Measurements from ENCODE around the gene DCLRE1A. TPM values are rescaled to one million over a fixed set of nuclear protein-coding genes. Genes with fewer than 3 reads are reported as not detected.

Gene DCLRE1A
- total and polyA plus RNA-seq, 2 donors (not counting 1 experiment from before 2014, with no cell fraction given) = 1.4 to 2.4 TPM

DNA sequence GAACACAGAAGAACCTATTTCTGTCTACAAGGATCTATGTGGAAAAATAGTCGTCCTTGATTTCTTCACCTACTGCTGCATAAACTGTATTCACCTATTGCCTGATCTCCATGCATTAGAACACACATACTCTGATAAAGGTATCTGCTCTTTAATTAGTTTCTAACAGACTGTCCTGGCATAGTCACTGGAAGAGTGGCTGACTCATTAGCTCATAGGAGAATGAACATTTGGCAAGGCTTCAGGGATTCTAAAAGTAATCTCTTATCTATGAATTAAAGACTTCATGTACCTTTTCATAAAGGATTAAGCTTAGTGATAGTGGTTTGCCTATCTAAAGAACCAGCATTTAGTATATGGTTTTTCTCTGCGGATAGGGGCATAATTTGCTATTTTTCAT is 4.7 kb upstream of the DCLRE1A start:
- H3K4me1 Mint-ChIP-seq = peaks cover 46% of the 10 kb centered on the region
- Histone ChIP-seq H3K9ac (ENCODE audit: low read length) (no peak overlapping the region), H3K36me3 (replicated peaks in 1 of 2; ENCODE audit: control extremely low read depth in 1 of 2, control insufficient read depth in 1 of 2, extremely low read depth in 1 of 2, insufficient read depth in 2 of 2, low read length in 1 of 2) (peaks cover 10 to 18% of the 10 kb centered on the region in 2 experiments), H3K4me1 (ENCODE audit: control insufficient read depth in 2 of 2, insufficient read depth in 2 of 2, low read length in 2 of 2) (peaks cover 19 to 36% of the 10 kb centered on the region in 2 donors), H3K9me3 (ENCODE audit: control extremely low read depth in 1 of 3, control insufficient read depth in 2 of 3, insufficient read depth in 1 of 3, low read length in 2 of 3) (no peaks in the 10 kb centered on the region), H3K4me3 (ENCODE audit: control extremely low read depth in 1 of 5, extremely low read depth in 1 of 5, insufficient read depth in 1 of 5, low read depth in 2 of 5, low read length in 4 of 5) (no peak overlapping the region), H2AFZ (ENCODE audit: insufficient read depth, low read depth, low read length, poor library complexity, severe bottlenecking) (no peak overlapping the region), H3K27me3 (replicated peaks in 1 of 4; ENCODE audit: control extremely low read depth in 1 of 4, control insufficient read depth in 3 of 4, insufficient read depth in 4 of 4, low read length in 3 of 4) (no peaks in the 10 kb centered on the region), H3K27ac (ENCODE audit: low read length in 2 of 2) (peak overlapping the region in 1 of 2 donors; percentile 21), H4K20me1 (ENCODE audit: control insufficient read depth, insufficient read depth, low read length, poor library complexity, severe bottlenecking) (no peaks in the 10 kb centered on the region), H3K4me2 (replicated peaks; ENCODE audit: low read depth, low read length, poor library complexity, severe bottlenecking) (no peak overlapping the region), H3K79me2 (ENCODE audit: control insufficient read depth, insufficient read depth, low read length) (peaks cover 64% of the 10 kb centered on the region)
- POLR2A ChIA-PET = no interaction called here
- ATAC-seq (ENCODE audit: low read depth) (no peak), DNase-seq (no peak)
- no CpG with 5 or more reads among the region's 2 CpGs for WGBS (ENCODE audit: insufficient coverage)
- no peak overlapping the region for H3K27ac Mint-ChIP-seq
- peaks cover 2% of the 10 kb centered on the region for H3K9me3 Mint-ChIP-seq (ENCODE audit: insufficient read depth)
- no peak for TF ChIP-seq EZH2 (IDR thresholded peaks at IDR 0.05; ENCODE audit: borderline replicate concordance, insufficient read depth, low read depth, low read length, poor library complexity, severe bottlenecking)
- TF ChIP-seq, protein P1, sequence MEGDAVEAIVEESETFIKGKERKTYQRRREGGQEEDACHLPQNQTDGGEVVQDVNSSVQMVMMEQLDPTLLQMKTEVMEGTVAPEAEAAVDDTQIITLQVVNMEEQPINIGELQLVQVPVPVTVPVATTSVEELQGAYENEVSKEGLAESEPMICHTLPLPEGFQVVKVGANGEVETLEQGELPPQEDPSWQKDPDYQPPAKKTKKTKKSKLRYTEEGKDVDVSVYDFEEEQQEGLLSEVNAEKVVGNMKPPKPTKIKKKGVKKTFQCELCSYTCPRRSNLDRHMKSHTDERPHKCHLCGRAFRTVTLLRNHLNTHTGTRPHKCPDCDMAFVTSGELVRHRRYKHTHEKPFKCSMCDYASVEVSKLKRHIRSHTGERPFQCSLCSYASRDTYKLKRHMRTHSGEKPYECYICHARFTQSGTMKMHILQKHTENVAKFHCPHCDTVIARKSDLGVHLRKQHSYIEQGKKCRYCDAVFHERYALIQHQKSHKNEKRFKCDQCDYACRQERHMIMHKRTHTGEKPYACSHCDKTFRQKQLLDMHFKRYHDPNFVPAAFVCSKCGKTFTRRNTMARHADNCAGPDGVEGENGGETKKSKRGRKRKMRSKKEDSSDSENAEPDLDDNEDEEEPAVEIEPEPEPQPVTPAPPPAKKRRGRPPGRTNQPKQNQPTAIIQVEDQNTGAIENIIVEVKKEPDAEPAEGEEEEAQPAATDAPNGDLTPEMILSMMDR (IDR thresholded peaks at IDR 0.05) = no peak
- no peaks in the 10 kb centered on the region for H3K27me3 Mint-ChIP-seq
- CTCF ChIA-PET = no interaction called here
- intact Hi-C loops (cut with micrococcal nuclease) = no loop called here
- no peak overlapping the region for H3K4me3 Mint-ChIP-seq

- ChIA-PET CTCF (no interaction called here), POLR2A (no interaction called here)
- no peaks in the 10 kb centered on the region for H3K27me3 ChIP-seq (replicated peaks in 1 of 4; ENCODE audit: control extremely low read depth in 1 of 4, control insufficient read depth in 3 of 4, insufficient read depth in 4 of 4, low read length in 3 of 4)
- peaks cover 23 to 40% of the 10 kb centered on the region in 2 donors for H3K4me1 ChIP-seq (ENCODE audit: control insufficient read depth in 2 of 2, insufficient read depth in 2 of 2, low read length in 2 of 2)
- intact Hi-C loops (cut with micrococcal nuclease) = no loop called here
- no peaks in the 10 kb centered on the region for H3K9me3 ChIP-seq (ENCODE audit: control extremely low read depth in 1 of 3, control insufficient read depth in 2 of 3, insufficient read depth in 1 of 3, low read length in 2 of 3)
- H3K4me3 ChIP-seq (ENCODE audit: control extremely low read depth in 1 of 5, extremely low read depth in 1 of 5, insufficient read depth in 1 of 5, low read depth in 2 of 5, low read length in 4 of 5) = no peak overlapping the region
- no peaks in the 10 kb centered on the region for H4K20me1 ChIP-seq (ENCODE audit: control insufficient read depth, insufficient read depth, low read length, poor library complexity, severe bottlenecking)
- Mint-ChIP-seq H3K4me1 (peaks cover 54% of the 10 kb centered on the region), H3K27ac (no peak overlapping the region), H3K4me3 (no peak overlapping the region), H3K27me3 (no peaks in the 10 kb centered on the region), H3K9me3 (ENCODE audit: insufficient read depth) (peaks cover 2% of the 10 kb centered on the region)
- no peak for DNase-seq
- H3K4me2 ChIP-seq (replicated peaks; ENCODE audit: low read depth, low read length, poor library complexity, severe bottlenecking) = no peak overlapping the region
- H3K9ac ChIP-seq (ENCODE audit: low read length) = no peak overlapping the region
- TF ChIP-seq, protein P1 (IDR thresholded peaks at IDR 0.05) = no peak
- TF ChIP-seq EZH2 (IDR thresholded peaks at IDR 0.05; ENCODE audit: borderline replicate concordance, insufficient read depth, low read depth, low read length, poor library complexity, severe bottlenecking) = no peak
- peaks cover 64% of the 10 kb centered on the region for H3K79me2 ChIP-seq (ENCODE audit: control insufficient read depth, insufficient read depth, low read length)
- H3K27ac ChIP-seq (ENCODE audit: low read length in 2 of 2) = peak overlapping the region in 1 of 2 donors; percentile 51
- no peak for ATAC-seq (ENCODE audit: low read depth)
- H3K36me3 ChIP-seq (replicated peaks in 1 of 2; ENCODE audit: control extremely low read depth in 1 of 2, control insufficient read depth in 1 of 2, extremely low read depth in 1 of 2, insufficient read depth in 2 of 2, low read length in 1 of 2) = peaks cover 10 to 18% of the 10 kb centered on the region in 2 experiments
- H2AFZ ChIP-seq (ENCODE audit: insufficient read depth, low read depth, low read length, poor library complexity, severe bottlenecking) = no peak overlapping the region
These were observed 3.3 kb upstream of the DCLRE1A start for GRCh38 chr10:113857210-113857609.

Data from B cell (primary cell).